PC-9 (cell line): Measurements from ENCODE around the gene PFN4. TPM values are rescaled to one million over a fixed set of nuclear protein-coding genes. Genes with fewer than 3 reads are reported as not detected.
A peak's percentile ranks its signal among the peaks of the same experiment; 100 is the strongest.
"Not testable (repeated sequence)": the region's sequence is repeated elsewhere in the genome, so short reads cannot be mapped to it uniquely, and the experiment has no call there.

ENCODE experiments used
- BruUV-seq: library from RNA; stranded (reverse); fragments of 400-500 nt; replicated peaks from 2 replicates; lab custom pipeline; 2021; lab: Mats Ljungman, UMichigan
- CTCF ChIA-PET: fragments of 300-600 bp; sonication (Branson Sonifier 250); formaldehyde crosslinking; loops from one replicate; lab custom pipeline; 2022; ENCODE audit warnings: antibody characterized with exemption; lab: Charles Lee
- POLR2A ChIA-PET: fragments of 300-600 bp; sonication (Branson Sonifier 250); formaldehyde crosslinking; loops from one replicate; lab custom pipeline; 2022; ENCODE audit warnings: antibody characterized with exemption; ENCODE audit not compliant: unreplicated experiment; lab: Charles Lee
- DNase-seq, 2 experiments: peaks; one replicate each; pipeline versions ENCODE4 v3.0.0 to v3.0.0-alpha.2; 2015 to 2022; ENCODE audit warnings: mixed read lengths in 1 of 2
- H2AFZ ChIP-seq: fragments of 200-600 bp; sonication (generic); 2 replicates; pipeline ENCODE4 v1.8.1; 2017; ENCODE audit warnings: antibody characterized with exemption
- H3F3A ChIP-seq: fragments of 200-600 bp; sonication (generic); 2 replicates; pipeline ENCODE4 v1.8.1; 2017; ENCODE audit warnings: antibody characterized with exemption, mild to moderate bottlenecking, low read depth; ENCODE audit not compliant: insufficient read depth
- H3K27ac ChIP-seq: fragments of 200-600 bp; sonication (generic); 2 replicates; pipeline ENCODE4 v1.6.1; 2016; ENCODE audit warnings: mixed run types
- H3K27me3 ChIP-seq: fragments of 200-600 bp; sonication (generic); 2 replicates; pipeline ENCODE4 v1.6.1; 2016; ENCODE audit warnings: low read depth, mixed run types; ENCODE audit not compliant: insufficient read depth
- H3K36me3 ChIP-seq: fragments of 200-600 bp; sonication (generic); 2 replicates; pipeline ENCODE4 v1.6.1; 2016; ENCODE audit warnings: low read depth, mixed run types
- H3K4me1 ChIP-seq: fragments of 200-600 bp; sonication (generic); replicated peaks from 2 replicates; pipeline ENCODE4 v1.6.1; 2016; ENCODE audit warnings: mixed run types; ENCODE audit not compliant: insufficient read depth
- H3K4me2 ChIP-seq: fragments of 200-600 bp; sonication (generic); 2 replicates; pipeline ENCODE4 v1.6.1; 2017; ENCODE audit warnings: mixed run types
- H3K4me3 ChIP-seq: fragments of 200-600 bp; sonication (generic); 2 replicates; pipeline ENCODE4 v1.6.1; 2016; ENCODE audit warnings: mixed run types
- H3K79me2 ChIP-seq: fragments of 200-600 bp; sonication (generic); 2 replicates; pipeline ENCODE4 v1.6.1; 2017; ENCODE audit warnings: low read depth, mixed run types
- H3K9me2 ChIP-seq: fragments of 200-600 bp; sonication (generic); 2 replicates; pipeline ENCODE4 v1.8.1; 2017; ENCODE audit warnings: mild to moderate bottlenecking; ENCODE audit not compliant: insufficient read depth
- H3K9me3 ChIP-seq: fragments of 200-600 bp; sonication (generic); 2 replicates; pipeline ENCODE4 v1.8.1; 2016; ENCODE audit warnings: low read depth; ENCODE audit not compliant: insufficient read depth
- H4K20me1 ChIP-seq: fragments of 200-600 bp; sonication (generic); 2 replicates; pipeline ENCODE4 v1.8.1; 2017; ENCODE audit not compliant: insufficient read depth
- CTCF ChIP-seq: fragments of 200-600 bp; sonication (generic); conservative IDR thresholded peaks from 2 replicates; pipeline ENCODE4 v1.6.1; 2017; ENCODE audit warnings: mixed run types, antibody characterized with exemption, mild to moderate bottlenecking, moderate library complexity
- EZH2 ChIP-seq: fragments of 200-600 bp; sonication (generic); IDR thresholded peaks from 2 replicates; pipeline ENCODE4 v1.8.0; 2017; ENCODE audit warnings: antibody characterized with exemption, low read depth
- intact Hi-C: fragments of 100-400 bp; cut with micrococcal nuclease; formaldehyde crosslinking; loops from one replicate; pipeline ENCODE4 v1.10.0; 2022; ENCODE audit not compliant: unreplicated experiment
- total RNA-seq: library from RNA; stranded (reverse); gene quantifications from 2 replicates; pipeline ENCODE4 v1.2.3, GENCODE V29; 2021

PFN4 gene
- total RNA-seq, 1 experiment from 2014 or later: 1.2 TPM

GRCh38 chr2:24153478-24153877 is 30.3 kb upstream of the PFN4 start:
- H3K27ac ChIP-seq: no peak overlapping the region
- no peaks in the 10 kb centered on the region for H3K4me1 ChIP-seq
- no TSS peak for BruUV-seq
- H4K20me1 ChIP-seq: no peaks in the 10 kb centered on the region
- intact Hi-C loops: no loop called here
- H3K79me2 ChIP-seq: no peaks in the 10 kb centered on the region
- H3K36me3 ChIP-seq: no peaks in the 10 kb centered on the region
- no peaks in the 10 kb centered on the region for H3K9me3 ChIP-seq
- no peak for DNase-seq
- no peaks in the 10 kb centered on the region for H3F3A ChIP-seq
- ChIA-PET CTCF (no interaction called here), POLR2A (no interaction called here)
- no peak overlapping the region for H3K4me3 ChIP-seq
- H3K9me2 ChIP-seq: no peaks in the 10 kb centered on the region
- no peak overlapping the region for H2AFZ ChIP-seq
- H3K27me3 ChIP-seq: no peaks in the 10 kb centered on the region
- no peak overlapping the region for H3K4me2 ChIP-seq
- no peak for TF ChIP-seq CTCF
- no peak for TF ChIP-seq EZH2

- no peaks in the 10 kb centered on the region for H3K79me2 ChIP-seq
- DNase-seq: no peak
- CTCF ChIA-PET: no interaction called here
- no peaks in the 10 kb centered on the region for H3K4me1 ChIP-seq
- no peaks in the 10 kb centered on the region for H3K9me2 ChIP-seq
- no peaks in the 10 kb centered on the region for H4K20me1 ChIP-seq
- no peak overlapping the region for H2AFZ ChIP-seq
- no peak overlapping the region for H3K4me3 ChIP-seq
- BruUV-seq: no TSS peak
- no peaks in the 10 kb centered on the region for H3K9me3 ChIP-seq
- no peaks in the 10 kb centered on the region for H3K27me3 ChIP-seq
- no peak overlapping the region for H3K4me2 ChIP-seq
- no peak for TF ChIP-seq EZH2
- H3K27ac ChIP-seq: no peak overlapping the region
- POLR2A ChIA-PET: no interaction called here
- intact Hi-C loops: no loop called here
- H3K36me3 ChIP-seq: no peaks in the 10 kb centered on the region
- no peaks in the 10 kb centered on the region for H3F3A ChIP-seq
These were observed 29.5 kb upstream of the PFN4 start for GRCh38 chr2:24152413-24153197.

- CTCF ChIA-PET: no interaction called here
- Histone ChIP-seq H3K79me2 (no peaks in the 10 kb centered on the region), H3F3A (no peaks in the 10 kb centered on the region), H4K20me1 (no peaks in the 10 kb centered on the region), H2AFZ (no peak overlapping the region), H3K4me1 (no peaks in the 10 kb centered on the region), H3K27me3 (no peaks in the 10 kb centered on the region), H3K9me2 (no peaks in the 10 kb centered on the region), H3K4me2 (no peak overlapping the region), H3K4me3 (no peak overlapping the region), H3K36me3 (no peaks in the 10 kb centered on the region), H3K27ac (no peak overlapping the region), H3K9me3 (0 out of 2 replicates have a peak, but pooled peaks cover 3% of the 10 kb centered on the region)
- BruUV-seq: no TSS peak
- TF ChIP-seq CTCF: no peak
- no peak for TF ChIP-seq EZH2
- intact Hi-C loops: no loop called here
- no peak for DNase-seq
- POLR2A ChIA-PET: no interaction called here
These were observed 24.2 kb upstream of the PFN4 start for GRCh38 chr2:24147364-24147763.

- POLR2A ChIA-PET, H3K4me3 ChIP-seq, intact Hi-C loops, H3K4me1 ChIP-seq, H4K20me1 ChIP-seq, H2AFZ ChIP-seq, H3K27ac ChIP-seq, H3K9me3 ChIP-seq, H3K4me2 ChIP-seq, CTCF ChIA-PET, H3K27me3 ChIP-seq, H3K36me3 ChIP-seq, H3K79me2 ChIP-seq, BruUV-seq, H3K9me2 ChIP-seq, H3F3A ChIP-seq: not testable (repeated sequence)
- DNase-seq: peak in 1 of 2 experiments; percentile 55
These were observed 17.2 kb upstream of the PFN4 start for GRCh38 chr2:24140305-24140704.
